LHCN-M2 (cell line): ENCODE results near the gene PDAP1. TPM values are rescaled to one million over a fixed set of nuclear protein-coding genes. Genes with fewer than 3 reads are reported as not detected.
"Not testable (repeated sequence)": the region's sequence is repeated elsewhere in the genome, so short reads cannot be mapped to it uniquely, and the experiment has no call there.

ENCODE experiments used
- DNase-seq: peaks from one replicate; pipeline ENCODE4 v3.0.0-alpha.2; 2012; ENCODE audit warnings: low read depth
- total RNA-seq: library from RNA; depleted of rRNA; stranded (reverse); fragments of >200 nt; gene quantifications from 2 replicates; pipeline ENCODE4 v1.2.3, GENCODE V29; 2014

PDAP1 gene
- total RNA-seq, 1 experiment from 2014 or later = 233 TPM

GRCh38 chr7:99379693-99380031 is 28.7 kb downstream of the PDAP1 start:
- not testable (repeated sequence) for DNase-seq

GRCh38 chr7:99379043-99379577 is 29.3 kb downstream of the PDAP1 start:
- peak; percentile 78 for DNase-seq

- peak; percentile 72 for DNase-seq
Measured at GRCh38 chr7:99375070-99375807, 33.2 kb downstream of the PDAP1 start.

GRCh38 chr7:99374111-99375064 is 34.0 kb downstream of the PDAP1 start, which contains the start of gene ARPC1B:
ARPC1B (plus strand) TSS chr7:99374730; CDS start chr7:99385715, 10,985 bp downstream.
- DNase-seq = peak; percentile 70

GRCh38 chr7:99373091-99374066 is 35.0 kb downstream of the PDAP1 start:
- DNase-seq = no peak

GRCh38 chr7:99372275-99373090 is 35.9 kb downstream of the PDAP1 start:
- DNase-seq = no peak

- DNase-seq = no peak
Measured at GRCh38 chr7:99371376-99371920, 36.9 kb downstream of the PDAP1 start.

GRCh38 chr7:99369767-99370391 is 38.5 kb downstream of the PDAP1 start:
- DNase-seq = peak; percentile 39

GRCh38 chr7:99368750-99369389 is 39.5 kb downstream of the PDAP1 start:
- no peak for DNase-seq

GRCh38 chr7:99366646-99367045 is 41.8 kb downstream of the PDAP1 start:
- no peak for DNase-seq

GRCh38 chr7:99365318-99366141 is 42.9 kb downstream of the PDAP1 start:
- DNase-seq = no peak

- no peak for DNase-seq
Measured at GRCh38 chr7:99363286-99363685, 45.1 kb downstream of the PDAP1 start.

GRCh38 chr7:99362801-99363200 is 45.6 kb downstream of the PDAP1 start:
- DNase-seq = no peak

GRCh38 chr7:99359465-99360154 is 48.8 kb downstream of the PDAP1 start:
- no peak for DNase-seq

GRCh38 chr7:99358521-99358920 is 49.9 kb downstream of the PDAP1 start:
- not testable (repeated sequence) for DNase-seq

- no peak for DNase-seq
Measured at GRCh38 chr7:99357701-99358490, 50.5 kb downstream of the PDAP1 start.

GRCh38 chr7:99355098-99355497 is 53.3 kb downstream of the PDAP1 start:
- DNase-seq = no peak
